ENCODE results near the gene SUPT3H. TPM values are rescaled to one million over a fixed set of nuclear protein-coding genes. Genes with fewer than 3 reads are reported as not detected.
A peak's percentile ranks its signal among the peaks of the same experiment; 100 is the strongest.

The SUPT3H gene
- total RNA-seq, 1 donor from 2014 or later = 63.6 TPM

DNA sequence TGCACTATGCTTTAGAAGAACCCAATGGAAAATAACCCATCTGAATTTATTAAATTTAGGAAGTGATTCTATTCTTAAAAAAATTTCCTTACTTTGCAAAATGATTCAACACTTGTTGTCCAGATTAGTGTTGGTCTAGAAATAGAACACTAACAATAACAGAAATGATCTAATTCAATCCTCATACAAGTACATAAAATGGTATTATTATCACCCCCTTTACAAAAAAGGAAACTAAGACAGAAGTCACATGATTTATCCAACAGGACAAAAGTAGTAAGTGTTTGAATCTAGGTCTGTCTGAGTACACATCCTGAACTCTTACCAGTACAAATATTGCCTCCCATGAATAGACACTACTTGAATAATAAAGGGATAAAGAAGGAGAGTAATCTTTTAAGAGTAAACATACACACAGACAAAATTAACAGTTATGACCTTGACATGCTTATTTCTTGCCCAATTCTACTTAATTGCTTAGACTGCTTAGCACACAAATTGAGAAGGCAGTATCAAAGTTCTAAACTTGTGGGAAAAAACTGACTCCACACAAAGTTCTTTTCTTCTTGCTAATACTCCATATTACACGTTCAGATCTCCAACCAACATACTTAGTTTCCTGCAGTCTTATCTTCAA lies 245.0 kb downstream of the SUPT3H start:
- no peak for FAIRE-seq

DNA sequence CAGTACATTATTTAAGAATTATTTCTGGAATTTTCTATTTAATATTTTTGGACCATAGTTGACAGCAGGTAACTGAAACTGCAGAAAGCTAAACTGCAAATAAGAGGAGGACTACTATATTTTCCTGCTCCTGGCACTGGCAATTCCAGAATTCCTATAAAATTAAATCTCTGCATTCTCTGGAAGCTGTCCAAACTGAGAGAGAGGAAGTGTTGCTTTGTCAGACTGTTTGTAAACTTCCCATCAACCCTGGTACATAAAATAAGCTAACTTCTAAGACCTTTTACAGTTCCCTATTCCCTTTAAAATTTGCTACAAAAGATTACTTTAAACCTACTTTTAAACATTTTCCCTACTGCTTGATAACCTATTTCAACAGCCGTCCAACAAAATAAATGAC lies 245.7 kb downstream of the SUPT3H start:
- FAIRE-seq = no peak

More for the DNA sequence above, 245.0 kb downstream of the SUPT3H start:
- DNase-seq (ENCODE audit: low spot score in 2 of 2) = no peak

DNA sequence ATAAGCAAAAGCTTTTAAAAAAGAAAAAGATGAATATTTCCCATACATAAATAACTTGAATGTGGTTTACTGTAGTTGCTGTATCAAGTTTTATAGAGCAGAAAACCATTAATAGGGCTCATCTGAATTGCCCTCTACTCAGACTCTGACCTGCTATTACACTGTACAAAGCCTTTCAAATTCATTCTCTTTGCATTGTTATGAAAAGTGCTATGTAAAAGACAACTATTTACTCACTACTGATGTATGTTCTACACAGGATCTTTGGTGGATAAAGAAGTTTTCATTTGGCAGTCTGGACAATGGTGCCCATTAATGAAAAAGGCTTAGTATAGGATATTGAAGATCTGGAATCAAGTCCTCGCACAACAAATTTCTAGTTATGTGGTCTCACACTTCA lies 248.7 kb downstream of the SUPT3H start:
- FAIRE-seq = no peak
- no peak for DNase-seq (ENCODE audit: low spot score in 2 of 2)

More for the DNA sequence above, 245.7 kb downstream of the SUPT3H start:
- no peak for DNase-seq (ENCODE audit: low spot score in 2 of 2)

DNA sequence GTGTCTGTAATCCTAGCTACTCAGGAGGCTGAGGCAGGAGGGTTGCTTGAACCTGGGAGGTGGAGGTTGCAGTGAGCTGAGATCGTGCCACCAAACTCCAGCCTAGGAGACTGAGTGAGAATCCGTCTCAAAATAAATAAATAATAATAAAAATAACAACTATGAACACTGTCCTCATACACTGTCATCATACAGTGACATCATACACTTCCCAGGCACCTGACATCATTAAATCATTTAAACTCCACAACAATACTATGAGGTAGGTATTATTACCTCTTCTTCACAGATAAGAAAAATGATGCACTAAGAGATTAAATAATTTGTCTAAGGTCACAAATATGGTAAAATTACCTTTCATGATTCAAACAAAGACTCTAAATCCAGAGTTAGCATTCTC lies 250.5 kb downstream of the SUPT3H start:
- DNase-seq (ENCODE audit: low spot score in 2 of 2) = no peak
- no peak for FAIRE-seq

DNA sequence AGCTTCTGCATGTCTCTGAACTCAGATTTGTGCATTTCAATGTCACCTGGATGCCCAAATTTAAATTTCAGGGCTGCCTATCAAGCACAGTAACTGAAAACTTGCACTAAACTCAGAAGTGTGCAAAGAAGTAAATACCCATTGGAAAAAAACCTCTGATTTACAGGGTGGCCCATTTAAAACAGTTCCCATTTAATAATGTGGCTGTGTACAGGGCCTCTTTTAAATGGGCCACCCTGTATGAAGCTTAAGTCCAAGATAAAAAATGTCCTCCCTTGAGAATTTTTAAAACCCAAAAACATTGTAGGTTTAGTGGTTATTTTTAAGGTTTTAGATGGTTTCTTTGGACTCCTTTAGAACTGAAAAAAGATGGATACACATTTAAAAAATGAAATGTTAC lies 251.7 kb downstream of the SUPT3H start:
- FAIRE-seq (no peak), DNase-seq (ENCODE audit: low spot score in 2 of 2) (no peak)

DNA sequence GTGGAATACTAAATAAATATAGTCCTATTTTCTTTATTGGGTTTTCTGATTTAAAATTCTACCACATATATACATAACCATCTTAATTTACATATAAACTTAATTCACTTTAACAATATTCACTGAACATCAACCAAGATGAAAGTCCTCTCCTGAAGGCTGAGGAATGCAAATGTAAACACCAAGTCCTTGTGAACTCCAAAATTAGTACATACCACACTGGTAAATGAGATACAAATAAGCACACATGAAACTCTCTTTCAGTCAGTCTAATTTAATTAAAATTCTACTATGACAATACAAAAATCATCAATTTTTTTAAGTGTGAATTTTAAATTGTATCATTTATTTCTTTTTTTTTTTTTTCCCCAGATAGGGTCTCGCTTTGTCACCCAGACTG lies 254.7 kb downstream of the SUPT3H start:
- DNase-seq (ENCODE audit: low spot score in 2 of 2) (no peak), FAIRE-seq (no peak)

DNA sequence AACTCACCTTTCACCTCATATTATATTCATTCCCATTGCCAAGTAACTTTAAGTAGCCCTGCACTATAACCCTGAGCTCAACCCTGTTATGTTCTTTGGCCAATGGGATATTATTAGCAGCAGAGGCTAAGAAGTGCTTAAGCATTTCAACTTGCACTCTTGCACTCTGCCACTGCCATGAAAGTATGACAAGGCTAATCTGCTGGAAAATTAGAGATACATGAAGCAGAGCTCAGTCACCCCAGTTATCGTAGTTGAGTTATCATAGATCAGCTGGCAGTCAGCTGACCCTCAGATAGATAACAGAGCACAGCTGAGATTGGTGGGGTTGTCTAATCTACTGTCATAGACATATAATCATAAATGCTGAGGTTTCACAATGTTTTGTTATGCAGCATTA lies 259.0 kb downstream of the SUPT3H start:
- DNase-seq (ENCODE audit: low spot score in 2 of 2) (no peak), FAIRE-seq (no peak)

DNA sequence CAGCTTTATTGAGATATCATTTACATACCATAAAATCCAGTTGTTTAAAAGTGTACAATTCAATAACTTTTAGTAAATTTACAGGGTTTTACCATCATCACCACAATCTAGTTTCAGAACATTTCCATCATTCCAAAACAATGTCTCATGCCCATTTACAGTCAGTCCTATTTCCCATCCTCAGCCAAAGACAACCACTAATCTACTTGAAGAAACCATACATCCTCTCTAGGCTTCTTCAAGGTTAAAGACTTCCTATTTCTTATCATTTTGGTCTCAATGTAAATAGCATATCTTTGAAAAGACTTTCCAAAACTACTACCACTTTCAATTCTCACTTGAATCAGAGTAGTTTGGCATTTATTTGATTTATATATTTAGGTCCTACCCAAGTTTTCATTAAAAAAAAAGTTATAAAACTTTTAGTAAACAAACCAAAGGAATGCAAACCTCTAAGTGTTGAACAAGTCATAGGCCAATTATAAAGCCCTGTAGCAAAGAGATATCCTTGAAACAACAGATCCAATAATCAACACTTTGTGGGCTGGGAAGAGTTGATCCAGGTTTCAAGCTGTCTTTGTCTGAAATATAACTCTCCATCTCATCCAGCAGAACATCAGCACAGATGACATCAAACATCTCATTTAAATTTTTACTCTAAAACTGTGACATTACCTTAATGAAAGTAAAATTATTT lies 260.9 kb downstream of the SUPT3H start:
- DNase-seq (ENCODE audit: low spot score in 2 of 2) (no peak), FAIRE-seq (no peak)

DNA sequence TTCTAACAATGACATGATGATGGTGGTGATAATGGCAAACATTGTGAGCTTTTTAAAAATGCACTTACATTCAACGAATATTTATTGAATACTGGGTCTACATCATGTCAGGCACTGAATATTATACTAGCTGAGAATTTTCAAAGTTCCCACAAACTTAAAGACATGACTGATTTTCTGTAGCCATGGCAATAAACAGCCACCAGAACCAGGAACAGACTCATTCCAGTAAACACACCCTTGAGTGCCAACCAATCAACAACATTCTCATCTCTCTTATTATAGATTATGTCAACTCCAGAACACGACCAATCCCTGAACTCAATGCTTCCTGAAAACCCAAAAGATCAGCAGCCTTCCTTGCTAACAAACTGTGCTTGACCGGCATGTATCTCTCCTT lies 262.0 kb downstream of the SUPT3H start:
- FAIRE-seq (no peak), DNase-seq (ENCODE audit: low spot score in 2 of 2) (no peak)

DNA sequence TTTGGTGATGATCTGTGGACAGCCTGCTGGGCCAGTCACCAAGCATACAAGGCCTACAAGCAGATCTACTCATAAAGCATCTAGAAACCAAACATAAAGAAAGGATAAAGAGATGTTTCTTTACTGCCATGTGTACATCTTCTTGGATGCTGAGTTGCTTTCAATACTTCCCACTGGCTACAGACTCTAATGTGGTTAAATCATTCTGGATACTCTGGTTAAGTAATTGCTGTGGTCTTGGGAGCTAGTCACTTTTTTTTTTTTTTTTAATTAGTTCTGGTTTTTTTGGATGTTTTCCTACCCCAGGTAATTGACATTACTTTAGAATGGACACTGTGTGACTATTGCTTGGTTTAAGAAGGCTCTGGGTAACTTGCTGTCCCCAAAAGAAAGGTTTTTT lies 265.0 kb downstream of the SUPT3H start:
- FAIRE-seq = no peak
- DNase-seq (ENCODE audit: low spot score in 2 of 2) = no peak

DNA sequence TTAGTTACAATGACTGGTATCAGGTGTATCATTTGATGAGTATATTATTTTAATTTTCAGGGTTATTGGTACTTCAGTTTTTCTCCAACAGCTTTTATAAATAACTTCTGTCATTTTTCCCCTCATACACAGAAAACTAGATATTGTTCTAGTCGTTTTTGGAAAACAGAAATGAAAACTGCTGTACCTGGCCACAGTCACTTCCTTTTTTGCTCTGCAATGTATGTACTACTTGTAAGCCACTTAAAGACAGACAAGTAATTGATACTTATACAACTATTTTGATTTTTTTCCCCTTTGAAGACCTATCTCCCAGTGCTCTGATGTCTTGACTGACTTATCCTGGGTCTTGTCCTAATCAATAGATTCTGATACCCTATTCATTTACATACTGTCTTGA lies 268.2 kb downstream of the SUPT3H start:
- no peak for FAIRE-seq
- DNase-seq (ENCODE audit: low spot score in 2 of 2) = no peak

DNA sequence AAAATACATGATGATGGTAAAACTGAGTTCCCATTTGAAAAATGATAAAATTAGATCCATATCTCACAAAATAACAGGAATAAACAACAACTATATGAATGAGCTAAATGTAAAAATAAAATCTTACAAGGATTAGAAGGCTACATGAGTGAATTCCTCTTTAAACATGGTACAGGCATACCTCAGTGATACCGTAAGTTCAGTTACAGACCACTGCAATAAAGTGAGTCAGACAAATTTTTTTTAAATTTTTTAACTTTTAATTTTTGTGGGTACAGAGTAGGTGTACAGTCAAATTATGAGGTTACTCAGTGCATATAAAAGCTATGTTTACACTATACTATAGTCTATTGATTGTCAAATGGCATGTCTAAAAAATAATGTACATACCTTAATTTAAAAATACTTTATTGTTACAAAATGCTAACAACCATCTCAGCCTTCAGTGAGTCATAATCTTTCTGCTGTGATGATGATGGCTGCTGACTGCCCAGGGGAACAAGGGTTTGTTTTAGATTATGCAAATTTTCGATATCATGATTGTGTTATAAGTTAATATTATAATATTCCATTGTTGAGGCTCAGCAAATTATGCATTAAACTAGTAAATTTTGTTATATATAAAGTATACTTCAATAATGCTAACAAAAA lies 272.4 kb downstream of the SUPT3H start:
- FAIRE-seq (no peak), DNase-seq (ENCODE audit: low spot score in 2 of 2) (no peak)

DNA sequence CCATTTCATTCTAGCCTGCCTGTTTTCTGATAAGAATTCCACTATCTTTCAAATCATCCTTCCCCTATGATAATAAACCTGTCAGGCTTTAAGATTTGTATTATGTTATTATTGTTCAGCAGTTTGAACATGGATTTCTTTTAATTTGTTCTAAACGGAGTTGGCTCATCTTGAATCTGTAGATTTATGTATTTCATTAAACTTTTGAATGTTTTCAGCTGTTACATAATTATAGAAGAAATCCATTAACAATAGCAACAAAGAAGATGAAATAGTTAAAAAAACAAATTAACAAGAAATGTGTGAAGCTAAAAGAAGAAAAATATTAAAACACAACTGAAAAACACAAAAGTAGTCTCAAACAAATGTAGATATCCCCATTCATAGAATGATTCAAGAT lies 273.3 kb downstream of the SUPT3H start:
- no peak for DNase-seq (ENCODE audit: low spot score in 2 of 2)
- FAIRE-seq = peak; percentile 3

DNA sequence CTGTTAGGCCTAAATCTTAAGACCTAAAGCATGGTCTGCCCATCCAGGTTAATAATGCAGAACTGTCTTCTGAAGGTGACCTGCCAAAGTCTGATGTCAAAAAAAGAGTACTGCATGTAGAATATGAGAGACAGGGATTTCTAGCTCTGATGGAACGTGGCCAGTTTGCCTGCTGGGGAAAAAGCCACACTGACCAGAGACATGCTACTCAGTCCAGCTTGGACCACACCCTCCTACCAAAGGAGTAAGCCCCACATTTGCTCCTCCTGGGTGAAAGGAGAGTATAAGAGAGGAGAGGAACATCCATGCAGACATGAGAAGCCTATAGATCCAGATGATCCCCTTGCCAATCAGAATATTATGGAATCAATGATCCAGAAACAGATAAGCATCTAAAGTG lies 279.5 kb downstream of the SUPT3H start:
- FAIRE-seq (no peak), DNase-seq (ENCODE audit: low spot score in 2 of 2) (no peak)

DNA sequence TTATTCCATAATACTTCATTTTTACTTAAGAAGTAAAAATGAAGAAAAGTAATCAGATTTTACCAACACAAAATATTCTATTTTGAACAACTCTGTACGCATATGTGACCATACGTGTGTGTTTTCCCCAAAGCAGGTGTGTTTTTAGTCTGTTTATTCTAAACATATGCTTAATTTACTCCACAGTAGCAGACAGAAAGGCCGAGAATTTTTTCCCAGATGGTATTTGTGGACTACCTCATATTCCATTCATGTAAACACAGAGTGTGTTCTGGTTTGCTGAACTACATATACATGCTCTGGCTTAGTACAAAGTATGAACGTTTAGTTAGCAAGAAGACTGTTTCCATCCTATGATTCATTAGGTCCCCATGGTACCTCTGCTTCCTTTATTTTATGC lies 282.9 kb downstream of the SUPT3H start:
- no peak for DNase-seq (ENCODE audit: low spot score in 2 of 2)
- no peak for FAIRE-seq

DNA sequence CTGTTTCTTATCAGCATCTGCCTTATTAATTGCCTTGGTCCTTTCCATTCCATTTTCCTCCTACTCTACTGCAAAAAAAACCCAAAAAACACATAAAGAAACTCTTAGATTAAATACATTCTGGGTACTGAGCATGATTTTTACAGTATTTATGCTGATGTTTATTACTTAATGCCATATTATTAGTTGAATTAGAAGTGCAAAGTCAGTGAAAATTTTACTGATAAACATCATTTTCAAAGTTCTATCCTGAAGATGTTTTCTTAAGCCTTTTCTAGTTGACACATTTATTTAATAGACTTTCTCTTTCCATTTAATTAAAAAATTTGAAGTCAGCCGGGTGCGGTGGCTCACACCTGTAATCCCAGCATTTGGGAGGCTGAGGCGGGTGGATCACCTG lies 285.6 kb downstream of the SUPT3H start:
- FAIRE-seq (no peak), DNase-seq (ENCODE audit: low spot score in 2 of 2) (no peak)

DNA sequence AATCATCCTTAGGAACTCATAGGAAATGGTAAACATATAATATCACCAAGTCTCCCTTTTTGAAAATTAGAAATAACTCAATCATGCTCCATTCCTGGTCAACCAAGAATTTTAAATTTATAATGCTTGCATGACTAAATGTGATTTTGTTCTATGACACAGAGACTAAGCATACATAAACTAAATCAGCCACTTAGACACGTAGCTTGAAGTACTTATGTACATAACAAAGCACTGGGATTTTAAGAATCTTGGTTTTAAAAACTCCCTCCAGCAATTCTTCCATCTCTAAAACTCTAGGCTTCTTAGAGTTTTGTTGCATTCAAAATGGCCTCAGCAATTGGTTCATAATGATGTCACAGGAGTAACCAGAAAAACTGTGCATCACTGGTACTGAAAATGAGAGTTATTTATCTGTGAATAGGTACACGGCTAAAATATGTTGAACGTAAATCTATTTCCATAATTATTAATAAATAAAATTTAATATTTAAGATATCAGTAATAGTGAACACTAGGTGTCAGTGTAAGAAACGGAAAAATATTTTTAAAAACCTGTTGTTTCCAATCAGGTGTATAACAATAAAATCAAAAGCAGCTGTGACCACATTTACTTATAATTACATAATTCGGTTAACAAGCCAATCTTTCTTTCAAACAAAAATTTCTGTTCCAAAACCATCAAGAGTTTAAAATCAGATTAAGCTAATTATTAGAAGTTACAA lies 291.2 kb downstream of the SUPT3H start:
- no peak for FAIRE-seq

DNA sequence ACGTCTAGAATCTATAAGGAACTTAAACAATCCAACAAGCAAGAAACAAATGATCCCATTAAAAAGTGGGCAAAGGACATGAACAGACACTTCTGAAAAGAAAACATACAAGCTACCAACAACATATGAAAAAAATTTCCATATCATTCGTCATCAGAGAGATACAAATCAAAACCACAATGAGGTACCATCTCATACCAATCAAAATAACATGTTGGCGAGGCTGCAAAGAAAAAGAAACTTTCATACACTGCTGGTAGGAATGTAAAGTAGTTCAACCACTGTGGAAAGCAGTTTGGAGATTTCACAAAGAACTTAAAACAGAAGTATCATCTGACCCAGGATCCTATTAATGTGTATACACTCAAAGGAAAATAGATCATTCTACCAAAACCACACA lies 293.5 kb downstream of the SUPT3H start:
- DNase-seq (ENCODE audit: low spot score in 2 of 2) (no peak), FAIRE-seq (no peak)

More for the DNA sequence above, 291.2 kb downstream of the SUPT3H start:
- DNase-seq (ENCODE audit: low spot score in 2 of 2) = no peak

DNA sequence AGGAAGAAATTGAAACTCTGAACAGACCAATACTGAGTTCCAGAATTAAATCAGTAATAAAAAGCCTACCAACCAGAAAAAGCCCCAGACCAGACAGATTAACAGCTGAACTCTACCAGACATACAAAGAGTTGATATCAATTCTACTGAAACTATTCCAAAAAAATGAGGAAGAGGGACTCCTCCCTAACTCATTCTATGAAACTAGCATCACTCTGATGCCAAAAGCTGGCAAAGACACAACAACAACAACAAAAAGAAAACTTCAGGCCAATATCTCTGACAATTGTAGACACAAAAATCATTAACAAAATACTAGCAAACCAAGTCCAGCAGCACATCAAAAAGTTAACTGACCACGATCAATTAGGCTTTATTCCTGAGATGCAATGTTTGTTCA lies 295.6 kb downstream of the SUPT3H start:
- no peak for FAIRE-seq

DNA sequence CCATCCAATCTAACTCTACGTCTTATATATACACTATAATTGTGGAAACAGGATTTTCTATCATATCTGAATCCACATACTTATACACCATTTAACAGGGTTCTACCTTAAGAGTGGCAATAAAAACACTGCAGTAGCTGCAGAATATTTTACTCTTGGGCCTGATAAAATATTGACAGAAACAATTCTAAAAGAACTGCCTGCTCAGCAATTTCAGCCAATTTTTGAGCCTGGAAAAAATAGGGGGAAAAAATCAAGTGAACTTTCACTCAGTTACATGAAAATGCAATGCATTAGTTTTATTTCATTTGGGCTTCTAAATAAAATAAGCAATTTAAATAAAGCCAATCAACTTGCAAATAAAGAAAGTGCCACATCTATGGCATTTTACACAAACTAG lies 296.1 kb downstream of the SUPT3H start:
- DNase-seq (ENCODE audit: low spot score in 2 of 2) = no peak
- FAIRE-seq = no peak

More for the DNA sequence above, 295.6 kb downstream of the SUPT3H start:
- DNase-seq (ENCODE audit: low spot score in 2 of 2) = no peak

DNA sequence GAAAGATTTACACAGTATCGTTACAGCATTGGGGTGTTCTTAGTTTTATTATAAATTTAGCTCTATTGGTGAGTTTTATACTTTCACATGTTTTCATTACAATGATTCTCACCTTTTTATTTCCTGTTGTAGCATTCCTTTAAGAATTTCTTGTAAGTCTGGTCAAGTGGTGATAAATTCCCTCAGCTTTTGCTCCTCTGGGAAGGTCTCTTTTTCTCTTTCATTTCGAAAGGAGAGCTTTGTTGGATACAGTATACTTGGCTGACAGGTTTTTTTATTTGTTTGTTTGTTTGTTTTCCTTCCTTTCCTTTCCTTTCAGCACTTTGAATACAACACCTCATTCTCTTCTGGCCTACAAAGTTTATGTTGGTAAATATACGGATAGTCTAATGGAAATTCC lies 299.3 kb downstream of the SUPT3H start:
- FAIRE-seq (no peak), DNase-seq (ENCODE audit: low spot score in 2 of 2) (no peak)

Measured in frontal cortex (tissue), 4 donors.